Activated naive CD4-positive, alpha-beta T cell treated with anti-CD3 and anti-CD28 coated beads for 36 hours (primary cell): ENCODE results near the gene LAMTOR3. TPM values are rescaled to one million over a fixed set of nuclear protein-coding genes. Genes with fewer than 3 reads are reported as not detected.
"Not testable (repeated sequence)": the region's sequence is repeated elsewhere in the genome, so short reads cannot be mapped to it uniquely, and the experiment has no call there.

ENCODE experiments used
- CTCF ChIA-PET: fragments of 350-600 bp; sonication (Branson Sonifier 250); formaldehyde crosslinking; loops from one replicate; lab custom pipeline; 2021; ENCODE audit warnings: antibody characterized with exemption; lab: Charles Lee
- DNase-seq: peaks from one replicate; pipeline ENCODE4 v3.0.0-alpha.2; 2020
- H3K27ac Mint-ChIP-seq: one replicate; pipeline ENCODE4 v1.8.0; 2021; ENCODE audit warnings: mild to moderate bottlenecking, mixed read lengths
- H3K27me3 Mint-ChIP-seq: one replicate; pipeline ENCODE4 v1.8.0; 2021; ENCODE audit warnings: low read depth, mixed read lengths
- H3K36me3 Mint-ChIP-seq: one replicate; pipeline ENCODE4 v1.8.0; 2021; ENCODE audit warnings: low read depth, mixed read lengths
- H3K4me1 Mint-ChIP-seq: one replicate; pipeline ENCODE4 v1.8.0; 2021; ENCODE audit warnings: low read depth, mixed read lengths
- H3K4me3 Mint-ChIP-seq: one replicate; pipeline ENCODE4 v1.8.0; 2021; ENCODE audit warnings: mild to moderate bottlenecking, moderate library complexity, mixed read lengths
- H3K9me3 Mint-ChIP-seq: one replicate; pipeline ENCODE4 v1.8.0; 2021; ENCODE audit warnings: mixed read lengths
- intact Hi-C: fragments of 100-400 bp; cut with micrococcal nuclease; formaldehyde crosslinking; loops from one replicate; pipeline ENCODE4 v1.15.1; 2023
- total RNA-seq, 2 experiments: library from RNA; stranded (reverse); gene quantifications; one replicate each; pipeline ENCODE4 v1.2.3, GENCODE V29; 2021

The LAMTOR3 gene
- total RNA-seq, 2 experiments from 2014 or later = 24.9 to 26.9 TPM

- DNase-seq = peak; percentile 32
- peaks cover 32% of the 10 kb centered on the region for H3K36me3 Mint-ChIP-seq
- no peaks in the 10 kb centered on the region for H3K27me3 Mint-ChIP-seq
- peak overlapping the region; percentile 24 for H3K4me3 Mint-ChIP-seq
- H3K9me3 Mint-ChIP-seq = no peaks in the 10 kb centered on the region
- intact Hi-C loops = loop anchor here (2.0 to 10.0 kb wide), 6 partner anchors 15 to 1361 kb away; partner anchors contain the start of gene LAMTOR3
- peaks cover 73% of the 10 kb centered on the region for H3K4me1 Mint-ChIP-seq
- H3K27ac Mint-ChIP-seq = peak overlapping the region; percentile 84
- CTCF ChIA-PET = interaction anchor here (0.7 to 3.3 kb wide), 5 partner anchors 12 to 37 kb away, joined by 3 to 15 read pairs (median 4); partner anchors contain the start of gene DAPP1
Observed at GRCh38 chr4:99845708-99846469, 48.3 kb downstream of the LAMTOR3 start.

- H3K4me3 Mint-ChIP-seq = no peak overlapping the region
- peaks cover 33% of the 10 kb centered on the region for H3K36me3 Mint-ChIP-seq
- intact Hi-C loops = loop anchor here (5.0 to 10.0 kb wide), 3 partner anchors 1183 to 1360 kb away; no protein-coding TSS in a partner anchor
- no peak for DNase-seq
- peak overlapping the region; percentile 84 for H3K27ac Mint-ChIP-seq
- H3K4me1 Mint-ChIP-seq = peaks cover 74% of the 10 kb centered on the region
- no peaks in the 10 kb centered on the region for H3K27me3 Mint-ChIP-seq
- H3K9me3 Mint-ChIP-seq = no peaks in the 10 kb centered on the region
- CTCF ChIA-PET = interaction anchor here (0.7 to 3.3 kb wide), 4 partner anchors 11 to 33 kb away, joined by 3 to 15 read pairs (median 5); partner anchors contain the start of gene DAPP1
Observed at GRCh38 chr4:99845179-99845578, 49.0 kb downstream of the LAMTOR3 start.

GRCh38 chr4:99844048-99844447, 50.2 kb downstream of the LAMTOR3 start:
- intact Hi-C loops = loop anchor here (10.0 kb wide), 1 partner anchor 1359 kb away; no protein-coding TSS in a partner anchor
- no peak for DNase-seq
- Mint-ChIP-seq H3K36me3 (peaks cover 31% of the 10 kb centered on the region), H3K27me3 (no peaks in the 10 kb centered on the region), H3K27ac (peak overlapping the region; percentile 50), H3K4me1 (peaks cover 63% of the 10 kb centered on the region), H3K4me3 (no peak overlapping the region), H3K9me3 (no peaks in the 10 kb centered on the region)
- CTCF ChIA-PET = no interaction called here

GRCh38 chr4:99843413-99843812, 50.8 kb downstream of the LAMTOR3 start:
- no peak for DNase-seq
- no peaks in the 10 kb centered on the region for H3K27me3 Mint-ChIP-seq
- no peak overlapping the region for H3K4me3 Mint-ChIP-seq
- H3K36me3 Mint-ChIP-seq = peaks cover 31% of the 10 kb centered on the region
- H3K27ac Mint-ChIP-seq = peak overlapping the region; percentile 21
- CTCF ChIA-PET = no interaction called here
- no peaks in the 10 kb centered on the region for H3K9me3 Mint-ChIP-seq
- intact Hi-C loops = loop anchor here (10.0 kb wide), 1 partner anchor 1359 kb away; no protein-coding TSS in a partner anchor
- peaks cover 57% of the 10 kb centered on the region for H3K4me1 Mint-ChIP-seq

GRCh38 chr4:99841129-99841528, 53.1 kb downstream of the LAMTOR3 start:
- H3K27me3 Mint-ChIP-seq = no peaks in the 10 kb centered on the region
- H3K4me1 Mint-ChIP-seq = peaks cover 36% of the 10 kb centered on the region
- no peak for DNase-seq
- H3K4me3 Mint-ChIP-seq = no peak overlapping the region
- no peaks in the 10 kb centered on the region for H3K9me3 Mint-ChIP-seq
- CTCF ChIA-PET = no interaction called here
- intact Hi-C loops = loop anchor here (2.0 to 10.0 kb wide), 2 partner anchors 16 to 1356 kb away; no protein-coding TSS in a partner anchor
- H3K27ac Mint-ChIP-seq = peak overlapping the region; percentile 57
- peaks cover 40% of the 10 kb centered on the region for H3K36me3 Mint-ChIP-seq

GRCh38 chr4:99838927-99839326, 55.3 kb downstream of the LAMTOR3 start:
- intact Hi-C loops = no loop called here
- Mint-ChIP-seq H3K4me1 (peaks cover 22% of the 10 kb centered on the region), H3K27me3 (no peaks in the 10 kb centered on the region), H3K9me3 (no peaks in the 10 kb centered on the region), H3K36me3 (peaks cover 37% of the 10 kb centered on the region), H3K27ac (no peak overlapping the region), H3K4me3 (no peak overlapping the region)
- CTCF ChIA-PET = interaction anchor here (0.7 kb wide), 1 partner anchor 18 kb away, joined by 3 read pairs; no protein-coding TSS in a partner anchor
- no peak for DNase-seq

- peaks cover 15% of the 10 kb centered on the region for H3K36me3 Mint-ChIP-seq
- no peaks in the 10 kb centered on the region for H3K9me3 Mint-ChIP-seq
- no peak overlapping the region for H3K27ac Mint-ChIP-seq
- H3K27me3 Mint-ChIP-seq = no peaks in the 10 kb centered on the region
- CTCF ChIA-PET = no interaction called here
- peaks cover 7% of the 10 kb centered on the region for H3K4me1 Mint-ChIP-seq
- intact Hi-C loops = no loop called here
- H3K4me3 Mint-ChIP-seq = no peak overlapping the region
- DNase-seq = no peak
Observed at GRCh38 chr4:99835942-99836341, 58.3 kb downstream of the LAMTOR3 start.

- no peak overlapping the region for H3K4me3 Mint-ChIP-seq
- no peak overlapping the region for H3K27ac Mint-ChIP-seq
- peaks cover 16% of the 10 kb centered on the region for H3K36me3 Mint-ChIP-seq
- H3K9me3 Mint-ChIP-seq = no peaks in the 10 kb centered on the region
- CTCF ChIA-PET = no interaction called here
- intact Hi-C loops = no loop called here
- H3K4me1 Mint-ChIP-seq = peaks cover 6% of the 10 kb centered on the region
- no peaks in the 10 kb centered on the region for H3K27me3 Mint-ChIP-seq
- no peak for DNase-seq
Observed at GRCh38 chr4:99834569-99834968, 59.7 kb downstream of the LAMTOR3 start.

- DNase-seq = no peak
- no peak overlapping the region for H3K27ac Mint-ChIP-seq
- no peaks in the 10 kb centered on the region for H3K27me3 Mint-ChIP-seq
- peaks cover 14% of the 10 kb centered on the region for H3K36me3 Mint-ChIP-seq
- intact Hi-C loops = no loop called here
- CTCF ChIA-PET = interaction anchor here (0.6 to 1.0 kb wide), 2 partner anchors 12 to 23 kb away, joined by 3 to 4 read pairs; no protein-coding TSS in a partner anchor
- H3K4me3 Mint-ChIP-seq = no peak overlapping the region
- peaks cover 6% of the 10 kb centered on the region for H3K4me1 Mint-ChIP-seq
- no peaks in the 10 kb centered on the region for H3K9me3 Mint-ChIP-seq
Observed at GRCh38 chr4:99833756-99834155, 60.5 kb downstream of the LAMTOR3 start.

GRCh38 chr4:99832758-99833157, 61.5 kb downstream of the LAMTOR3 start:
- no peak overlapping the region for H3K4me3 Mint-ChIP-seq
- H3K4me1 Mint-ChIP-seq = peaks cover 14% of the 10 kb centered on the region
- peaks cover 12% of the 10 kb centered on the region for H3K36me3 Mint-ChIP-seq
- CTCF ChIA-PET = no interaction called here
- intact Hi-C loops = no loop called here
- DNase-seq = no peak
- no peaks in the 10 kb centered on the region for H3K9me3 Mint-ChIP-seq
- no peaks in the 10 kb centered on the region for H3K27me3 Mint-ChIP-seq
- H3K27ac Mint-ChIP-seq = no peak overlapping the region

- no peaks in the 10 kb centered on the region for H3K27me3 Mint-ChIP-seq
- intact Hi-C loops = no loop called here
- CTCF ChIA-PET = no interaction called here
- H3K4me1 Mint-ChIP-seq = peaks cover 19% of the 10 kb centered on the region
- no peak for DNase-seq
- peaks cover 12% of the 10 kb centered on the region for H3K36me3 Mint-ChIP-seq
- no peak overlapping the region for H3K27ac Mint-ChIP-seq
- no peak overlapping the region for H3K4me3 Mint-ChIP-seq
- H3K9me3 Mint-ChIP-seq = no peaks in the 10 kb centered on the region
Observed at GRCh38 chr4:99832321-99832720, 61.9 kb downstream of the LAMTOR3 start.

- H3K4me3 Mint-ChIP-seq, H3K27me3 Mint-ChIP-seq, H3K9me3 Mint-ChIP-seq, H3K36me3 Mint-ChIP-seq, DNase-seq, intact Hi-C loops, H3K27ac Mint-ChIP-seq: not testable (repeated sequence)
- CTCF ChIA-PET = interaction anchor here (1.1 to 1.8 kb wide), 2 partner anchors 19 to 23 kb away, joined by 4 to 5 read pairs; no protein-coding TSS in a partner anchor
- H3K4me1 Mint-ChIP-seq = peaks cover 38% of the 10 kb centered on the region
Observed at GRCh38 chr4:99830051-99830450, 64.2 kb downstream of the LAMTOR3 start.
